Measurements from ENCODE around the gene TMEM79.
A peak's percentile ranks its signal among the peaks of the same experiment; 100 is the strongest.

The TMEM79 gene

GRCh38 chr1:156338180-156338976 is 54.3 kb downstream of the TMEM79 start, which contains the start of the genes CCT3 and TSACC:
Gene CCT3, minus strand, starts transcription at chr1:156338292. Its CDS starts 108 bp downstream, at chr1:156338184.
Gene TSACC, plus strand, starts transcription at chr1:156338526. Its CDS starts 1,232 bp downstream, at chr1:156339758.
- Histone ChIP-seq H4K20me1 (ENCODE audit: insufficient read depth, low read length, poor library complexity, severe bottlenecking) (peaks cover 43% of the 10 kb centered on the region), H3F3A (ENCODE audit: low read depth) (no peaks in the 10 kb centered on the region), H3K79me2 (ENCODE audit: insufficient read depth, low read length) (peaks cover 47% of the 10 kb centered on the region), H3K4me1 (ENCODE audit: insufficient read depth, low read length, poor library complexity, severe bottlenecking) (peaks cover 24% of the 10 kb centered on the region), H3K9ac (ENCODE audit: low read depth, low read length, poor library complexity, severe bottlenecking) (peak within 1 kb of the TSS; percentile 91), H3K4me3 (ENCODE audit: low read length, poor library complexity, severe bottlenecking) (peak within 1 kb of the TSS; percentile 96), H3K36me3 (ENCODE audit: insufficient read depth, low read length) (peaks cover 21% of the 10 kb centered on the region; the same call in 1 of the 2 replicates), H2AFZ (ENCODE audit: low read length) (peak within 1 kb of the TSS; percentile 96), H3K9me3 (ENCODE audit: insufficient read depth, low read depth, low read length) (no peaks in the 10 kb centered on the region), H3K4me2 (ENCODE audit: low read depth, low read length, poor library complexity, severe bottlenecking) (peak within 1 kb of the TSS; percentile 82), H3K9me2 (replicated peaks; ENCODE audit: low read depth, low read length) (no peaks in the 10 kb centered on the region), H3K27me3 (ENCODE audit: insufficient read depth, low read length, poor library complexity, severe bottlenecking) (no peaks in the 10 kb centered on the region)
- no peak for TF ChIP-seq EZH2phosphoT487 (IDR thresholded peaks at IDR 0.05; ENCODE audit: borderline replicate concordance)
- TF ChIP-seq CTCF (conservative IDR thresholded peaks at IDR 0.05; ENCODE audit: low read length): no peak
